ENCODE data around the gene CALB2. TPM values are rescaled to one million over a fixed set of nuclear protein-coding genes. Genes with fewer than 3 reads are reported as not detected.
"Not testable (repeated sequence)": the region's sequence is repeated elsewhere in the genome, so short reads cannot be mapped to it uniquely, and the experiment has no call there.

CALB2 gene
- total RNA-seq, 2 donors from 2014 or later: 0.81 TPM; not detected in 1

GRCh38 chr16:71352466-71352865, 6.1 kb upstream of the CALB2 start:
- no peaks in the 10 kb centered on the region for H3K9me3 ChIP-seq
- H3K4me3 ChIP-seq: no peak overlapping the region
- H3K36me3 ChIP-seq: no peaks in the 10 kb centered on the region
- DNase-seq (ENCODE audit: low spot score) (no peak), ATAC-seq (ENCODE audit: insufficient number of reproducible peaks, low FRiP score, low read depth) (no peak)
- no peak overlapping the region for H3K27ac ChIP-seq
- H3K27me3 ChIP-seq (replicated peaks; ENCODE audit: insufficient read depth): no peaks in the 10 kb centered on the region
- H3K4me1 ChIP-seq (ENCODE audit: control insufficient read depth in 1 of 2, low read depth in 2 of 2): no peaks in the 10 kb centered on the region
- TF ChIP-seq CTCF (IDR thresholded peaks at IDR 0.05): no peak

GRCh38 chr16:71352963-71353460, 5.5 kb upstream of the CALB2 start:
- ATAC-seq (ENCODE audit: insufficient number of reproducible peaks, low FRiP score, low read depth) (no peak), DNase-seq (ENCODE audit: low spot score) (no peak)
- H3K27me3 ChIP-seq (replicated peaks; ENCODE audit: insufficient read depth): no peaks in the 10 kb centered on the region
- H3K27ac ChIP-seq: no peak overlapping the region
- no peaks in the 10 kb centered on the region for H3K36me3 ChIP-seq
- H3K4me1 ChIP-seq (ENCODE audit: control insufficient read depth in 1 of 2, low read depth in 2 of 2): peaks cover 2% of the 10 kb centered on the region in 2 donors
- TF ChIP-seq CTCF (IDR thresholded peaks at IDR 0.05): no peak
- no peaks in the 10 kb centered on the region for H3K9me3 ChIP-seq
- no peak overlapping the region for H3K4me3 ChIP-seq

- TF ChIP-seq CTCF (IDR thresholded peaks at IDR 0.05): no peak
- no peak for DNase-seq (ENCODE audit: low spot score)
- Histone ChIP-seq H3K27ac (no peak overlapping the region), H3K9me3 (no peaks in the 10 kb centered on the region), H3K4me3 (no peak overlapping the region), H3K36me3 (no peaks in the 10 kb centered on the region), H3K27me3 (replicated peaks; ENCODE audit: insufficient read depth) (no peaks in the 10 kb centered on the region), H3K4me1 (ENCODE audit: control insufficient read depth in 1 of 2, low read depth in 2 of 2) (peaks cover 5 to 7% of the 10 kb centered on the region in 2 donors)
- no peak for ATAC-seq (ENCODE audit: insufficient number of reproducible peaks, low FRiP score, low read depth)
Measured at GRCh38 chr16:71353736-71354135, 4.8 kb upstream of the CALB2 start.

GRCh38 chr16:71354156-71354555, 4.4 kb upstream of the CALB2 start:
- no peaks in the 10 kb centered on the region for H3K36me3 ChIP-seq
- no peak for TF ChIP-seq CTCF (IDR thresholded peaks at IDR 0.05)
- H3K4me3 ChIP-seq: no peak overlapping the region
- DNase-seq (ENCODE audit: low spot score): no peak
- no peak for ATAC-seq (ENCODE audit: insufficient number of reproducible peaks, low FRiP score, low read depth)
- no peaks in the 10 kb centered on the region for H3K9me3 ChIP-seq
- H3K27me3 ChIP-seq (replicated peaks; ENCODE audit: insufficient read depth): no peaks in the 10 kb centered on the region
- H3K27ac ChIP-seq: no peak overlapping the region
- H3K4me1 ChIP-seq (ENCODE audit: control insufficient read depth in 1 of 2, low read depth in 2 of 2): peaks cover 6 to 11% of the 10 kb centered on the region in 2 donors

GRCh38 chr16:71356051-71356740, 2.3 kb upstream of the CALB2 start:
- Histone ChIP-seq H3K9me3 (no peaks in the 10 kb centered on the region), H3K4me1 (ENCODE audit: control insufficient read depth in 1 of 2, low read depth in 2 of 2) (peaks cover 6 to 11% of the 10 kb centered on the region in 2 donors), H3K27me3 (replicated peaks; ENCODE audit: insufficient read depth) (no peaks in the 10 kb centered on the region), H3K27ac (no peak overlapping the region), H3K36me3 (no peaks in the 10 kb centered on the region), H3K4me3 (no peak overlapping the region)
- ATAC-seq (ENCODE audit: insufficient number of reproducible peaks, low FRiP score, low read depth) (no peak), DNase-seq (ENCODE audit: low spot score) (no peak)
- no peak for TF ChIP-seq CTCF (IDR thresholded peaks at IDR 0.05)

- not testable (repeated sequence) for H3K36me3 ChIP-seq; H3K27me3 ChIP-seq (replicated peaks; ENCODE audit: insufficient read depth); H3K27ac ChIP-seq; DNase-seq (ENCODE audit: low spot score); H3K9me3 ChIP-seq; ATAC-seq (ENCODE audit: insufficient number of reproducible peaks, low FRiP score, low read depth); H3K4me3 ChIP-seq
- peaks cover 6 to 11% of the 10 kb centered on the region in 2 donors for H3K4me1 ChIP-seq (ENCODE audit: control insufficient read depth in 1 of 2, low read depth in 2 of 2)
Measured at GRCh38 chr16:71356936-71357335, 1.6 kb upstream of the CALB2 start.
